ENCODE results near the gene CACNA1C.

DNA sequence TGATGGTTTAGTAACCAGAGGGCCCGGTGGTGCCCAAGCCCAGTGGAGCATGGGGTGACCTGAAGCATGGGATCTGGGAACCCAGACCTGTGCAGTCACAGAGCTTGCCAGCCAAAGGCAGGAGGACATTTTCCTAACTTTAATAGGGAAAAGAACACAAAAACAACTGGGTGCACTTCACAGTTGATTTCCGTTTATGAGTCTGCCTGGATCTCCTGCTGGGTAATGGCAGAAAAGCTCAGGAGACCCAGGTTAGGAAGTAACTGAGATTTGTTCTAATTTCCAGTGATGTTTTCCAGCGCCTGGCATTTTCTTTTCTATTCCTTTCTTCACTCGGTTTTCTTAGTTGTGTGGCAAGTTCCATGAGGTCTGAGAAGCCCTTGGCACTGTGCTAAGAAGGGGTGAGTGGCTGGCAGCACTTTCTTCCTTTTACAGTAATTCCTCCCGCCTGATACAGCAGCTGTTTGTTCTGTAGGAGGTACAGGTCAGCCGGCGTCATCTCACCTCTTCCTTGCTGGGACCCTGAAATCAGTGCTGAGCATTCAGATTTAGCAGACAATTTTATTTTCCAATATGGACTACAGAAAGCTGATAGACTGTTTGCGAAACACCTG lies 5.1 kb downstream of the CACNA1C start:
- TF ChIP-seq, protein P1, sequence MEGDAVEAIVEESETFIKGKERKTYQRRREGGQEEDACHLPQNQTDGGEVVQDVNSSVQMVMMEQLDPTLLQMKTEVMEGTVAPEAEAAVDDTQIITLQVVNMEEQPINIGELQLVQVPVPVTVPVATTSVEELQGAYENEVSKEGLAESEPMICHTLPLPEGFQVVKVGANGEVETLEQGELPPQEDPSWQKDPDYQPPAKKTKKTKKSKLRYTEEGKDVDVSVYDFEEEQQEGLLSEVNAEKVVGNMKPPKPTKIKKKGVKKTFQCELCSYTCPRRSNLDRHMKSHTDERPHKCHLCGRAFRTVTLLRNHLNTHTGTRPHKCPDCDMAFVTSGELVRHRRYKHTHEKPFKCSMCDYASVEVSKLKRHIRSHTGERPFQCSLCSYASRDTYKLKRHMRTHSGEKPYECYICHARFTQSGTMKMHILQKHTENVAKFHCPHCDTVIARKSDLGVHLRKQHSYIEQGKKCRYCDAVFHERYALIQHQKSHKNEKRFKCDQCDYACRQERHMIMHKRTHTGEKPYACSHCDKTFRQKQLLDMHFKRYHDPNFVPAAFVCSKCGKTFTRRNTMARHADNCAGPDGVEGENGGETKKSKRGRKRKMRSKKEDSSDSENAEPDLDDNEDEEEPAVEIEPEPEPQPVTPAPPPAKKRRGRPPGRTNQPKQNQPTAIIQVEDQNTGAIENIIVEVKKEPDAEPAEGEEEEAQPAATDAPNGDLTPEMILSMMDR (IDR thresholded peaks at IDR 0.05) = no peak
- TF ChIP-seq EZH2 (IDR thresholded peaks at IDR 0.05; ENCODE audit: borderline replicate concordance, insufficient read depth, low read depth, low read length, poor library complexity, severe bottlenecking) = no peak

Data from B cell (primary cell).